Activated T-cell treated with anti-CD3 and anti-CD28 coated beads, Interleukin-2, amount 50 U/mL, for 24 hours (primary cell): ENCODE data around the gene PPP2R2C.

ENCODE experiments used
- DNase-seq: peaks from one replicate; pipeline ENCODE4 v3.0.0-alpha.2; 2020
- H3K27ac Mint-ChIP-seq: 2 replicates; pipeline ENCODE4 v1.8.0; 2020; ENCODE audit warnings: mild to moderate bottlenecking, mixed read lengths
- H3K27me3 Mint-ChIP-seq: 2 replicates; pipeline ENCODE4 v1.8.0; 2020; ENCODE audit warnings: mixed read lengths
- H3K36me3 Mint-ChIP-seq: 2 replicates; pipeline ENCODE4 v1.8.0; 2020; ENCODE audit warnings: low read depth, mixed read lengths
- H3K4me1 Mint-ChIP-seq: 2 replicates; pipeline ENCODE4 v1.8.0; 2020; ENCODE audit warnings: low read depth, mixed read lengths
- H3K4me3 Mint-ChIP-seq: 2 replicates; pipeline ENCODE4 v1.8.0; 2020; ENCODE audit warnings: mild to moderate bottlenecking, moderate library complexity, mixed read lengths
- H3K9me3 Mint-ChIP-seq: 2 replicates; pipeline ENCODE4 v1.8.0; 2020; ENCODE audit warnings: mixed read lengths

The PPP2R2C gene

GRCh38 chr4:6365545-6366086, 106.8 kb downstream of the PPP2R2C start:
- Mint-ChIP-seq H3K4me3 (no peak overlapping the region), H3K9me3 (no peaks in the 10 kb centered on the region), H3K36me3 (no peaks in the 10 kb centered on the region), H3K27me3 (peaks cover 10% of the 10 kb centered on the region), H3K27ac (no peak overlapping the region), H3K4me1 (no peaks in the 10 kb centered on the region)
- DNase-seq: no peak

GRCh38 chr4:6364581-6364980, 107.8 kb downstream of the PPP2R2C start:
- Mint-ChIP-seq H3K9me3 (no peaks in the 10 kb centered on the region), H3K27ac (no peak overlapping the region), H3K36me3 (no peaks in the 10 kb centered on the region), H3K27me3 (peaks cover 10% of the 10 kb centered on the region), H3K4me3 (no peak overlapping the region), H3K4me1 (no peaks in the 10 kb centered on the region)
- no peak for DNase-seq

GRCh38 chr4:6364146-6364545, 108.3 kb downstream of the PPP2R2C start:
- no peak overlapping the region for H3K27ac Mint-ChIP-seq

GRCh38 chr4:6362896-6363295, 109.5 kb downstream of the PPP2R2C start:
- no peak overlapping the region for H3K27ac Mint-ChIP-seq
- peaks cover 6% of the 10 kb centered on the region for H3K27me3 Mint-ChIP-seq
- H3K9me3 Mint-ChIP-seq: no peaks in the 10 kb centered on the region
- no peaks in the 10 kb centered on the region for H3K36me3 Mint-ChIP-seq
- no peak overlapping the region for H3K4me3 Mint-ChIP-seq
- no peak for DNase-seq
- H3K4me1 Mint-ChIP-seq: no peaks in the 10 kb centered on the region

More at GRCh38 chr4:6364146-6364545, 108.3 kb downstream of the PPP2R2C start:
- H3K4me1 Mint-ChIP-seq: no peaks in the 10 kb centered on the region
- no peak for DNase-seq
- H3K9me3 Mint-ChIP-seq: no peaks in the 10 kb centered on the region
- H3K27me3 Mint-ChIP-seq: peaks cover 10% of the 10 kb centered on the region
- no peak overlapping the region for H3K4me3 Mint-ChIP-seq
- no peaks in the 10 kb centered on the region for H3K36me3 Mint-ChIP-seq

GRCh38 chr4:6362243-6362885, 110.0 kb downstream of the PPP2R2C start:
- Mint-ChIP-seq H3K36me3 (no peaks in the 10 kb centered on the region), H3K27ac (no peak overlapping the region), H3K4me1 (no peaks in the 10 kb centered on the region), H3K4me3 (no peak overlapping the region), H3K27me3 (peaks cover 6% of the 10 kb centered on the region), H3K9me3 (no peaks in the 10 kb centered on the region)
- DNase-seq: no peak

- H3K27me3 Mint-ChIP-seq: peaks cover 6% of the 10 kb centered on the region
- no peaks in the 10 kb centered on the region for H3K4me1 Mint-ChIP-seq
- H3K27ac Mint-ChIP-seq: no peak overlapping the region
- H3K4me3 Mint-ChIP-seq: no peak overlapping the region
- no peaks in the 10 kb centered on the region for H3K9me3 Mint-ChIP-seq
- H3K36me3 Mint-ChIP-seq: no peaks in the 10 kb centered on the region
- DNase-seq: no peak
Measured at GRCh38 chr4:6361076-6361784, 111.2 kb downstream of the PPP2R2C start.

GRCh38 chr4:6360385-6360784, 112.0 kb downstream of the PPP2R2C start:
- Mint-ChIP-seq H3K36me3 (no peaks in the 10 kb centered on the region), H3K4me3 (no peak overlapping the region), H3K27me3 (peaks cover 10% of the 10 kb centered on the region), H3K9me3 (no peaks in the 10 kb centered on the region), H3K4me1 (no peaks in the 10 kb centered on the region), H3K27ac (no peak overlapping the region)
- DNase-seq: no peak

GRCh38 chr4:6359536-6360308, 112.7 kb downstream of the PPP2R2C start:
- no peak overlapping the region for H3K4me3 Mint-ChIP-seq
- no peaks in the 10 kb centered on the region for H3K36me3 Mint-ChIP-seq
- H3K4me1 Mint-ChIP-seq: no peaks in the 10 kb centered on the region
- no peaks in the 10 kb centered on the region for H3K9me3 Mint-ChIP-seq
- no peak overlapping the region for H3K27ac Mint-ChIP-seq
- DNase-seq: no peak
- peaks cover 16% of the 10 kb centered on the region for H3K27me3 Mint-ChIP-seq

GRCh38 chr4:6357476-6357875, 114.9 kb downstream of the PPP2R2C start:
- no peak overlapping the region for H3K27ac Mint-ChIP-seq
- H3K4me1 Mint-ChIP-seq: no peaks in the 10 kb centered on the region
- H3K27me3 Mint-ChIP-seq: peaks cover 24% of the 10 kb centered on the region
- H3K9me3 Mint-ChIP-seq: no peaks in the 10 kb centered on the region
- H3K36me3 Mint-ChIP-seq: no peaks in the 10 kb centered on the region
- no peak overlapping the region for H3K4me3 Mint-ChIP-seq
- no peak for DNase-seq

- Mint-ChIP-seq H3K36me3 (no peaks in the 10 kb centered on the region), H3K4me1 (no peaks in the 10 kb centered on the region), H3K9me3 (no peaks in the 10 kb centered on the region), H3K27me3 (peaks cover 27% of the 10 kb centered on the region), H3K4me3 (no peak overlapping the region), H3K27ac (no peak overlapping the region)
- DNase-seq: no peak
Measured at GRCh38 chr4:6356076-6356560, 116.3 kb downstream of the PPP2R2C start.

- no peak for DNase-seq
- Mint-ChIP-seq H3K4me3 (no peak overlapping the region), H3K27me3 (peaks cover 29% of the 10 kb centered on the region), H3K9me3 (no peaks in the 10 kb centered on the region), H3K4me1 (no peaks in the 10 kb centered on the region), H3K27ac (no peak overlapping the region), H3K36me3 (no peaks in the 10 kb centered on the region)
Measured at GRCh38 chr4:6355052-6355451, 117.4 kb downstream of the PPP2R2C start.

- Mint-ChIP-seq H3K27me3 (peaks cover 33% of the 10 kb centered on the region), H3K4me1 (no peaks in the 10 kb centered on the region), H3K9me3 (no peaks in the 10 kb centered on the region), H3K36me3 (no peaks in the 10 kb centered on the region), H3K27ac (no peak overlapping the region), H3K4me3 (no peak overlapping the region)
- no peak for DNase-seq
Measured at GRCh38 chr4:6354626-6355025, 117.8 kb downstream of the PPP2R2C start.

- Mint-ChIP-seq H3K27me3 (peaks cover 34% of the 10 kb centered on the region), H3K9me3 (no peaks in the 10 kb centered on the region)
Measured at GRCh38 chr4:6354119-6354518, 118.3 kb downstream of the PPP2R2C start.

GRCh38 chr4:6352031-6352692, 120.3 kb downstream of the PPP2R2C start:
- no peaks in the 10 kb centered on the region for H3K4me1 Mint-ChIP-seq
- H3K27me3 Mint-ChIP-seq: peaks cover 41% of the 10 kb centered on the region
- no peaks in the 10 kb centered on the region for H3K36me3 Mint-ChIP-seq
- H3K9me3 Mint-ChIP-seq: no peaks in the 10 kb centered on the region
- H3K4me3 Mint-ChIP-seq: no peak overlapping the region
- H3K27ac Mint-ChIP-seq: no peak overlapping the region
- no peak for DNase-seq

More at GRCh38 chr4:6354119-6354518, 118.3 kb downstream of the PPP2R2C start:
- Mint-ChIP-seq H3K27ac (no peak overlapping the region), H3K4me1 (no peaks in the 10 kb centered on the region), H3K36me3 (no peaks in the 10 kb centered on the region), H3K4me3 (no peak overlapping the region)
- DNase-seq: no peak
